Esophagus squamous epithelium (tissue), 4 donors: Measurements from ENCODE around the gene PZP.

Experiments used
- POLR2A ChIP-seq, 4 donors: fragments of 450-650 bp; IDR thresholded peaks; one replicate each; pipeline ENCODE4 v1.6.1; 2017; ENCODE audit warnings: antibody characterized with exemption in 4 of 4, mild to moderate bottlenecking in 4 of 4, moderate library complexity in 3 of 4
- TF ChIP-seq, protein P1 (sequence below), 6 experiments: fragments of 450-650 bp in 4 of 6; fragments of 200-600 bp in 2 of 6; sonication (generic) in 2 of 6; IDR thresholded peaks; one replicate each; pipeline ENCODE4 v1.5.1; 2016 to 2019; ENCODE audit warnings: antibody characterized with exemption in 6 of 6, mild to moderate bottlenecking in 4 of 6, moderate library complexity in 4 of 6

- TF ChIP-seq, protein P1, sequence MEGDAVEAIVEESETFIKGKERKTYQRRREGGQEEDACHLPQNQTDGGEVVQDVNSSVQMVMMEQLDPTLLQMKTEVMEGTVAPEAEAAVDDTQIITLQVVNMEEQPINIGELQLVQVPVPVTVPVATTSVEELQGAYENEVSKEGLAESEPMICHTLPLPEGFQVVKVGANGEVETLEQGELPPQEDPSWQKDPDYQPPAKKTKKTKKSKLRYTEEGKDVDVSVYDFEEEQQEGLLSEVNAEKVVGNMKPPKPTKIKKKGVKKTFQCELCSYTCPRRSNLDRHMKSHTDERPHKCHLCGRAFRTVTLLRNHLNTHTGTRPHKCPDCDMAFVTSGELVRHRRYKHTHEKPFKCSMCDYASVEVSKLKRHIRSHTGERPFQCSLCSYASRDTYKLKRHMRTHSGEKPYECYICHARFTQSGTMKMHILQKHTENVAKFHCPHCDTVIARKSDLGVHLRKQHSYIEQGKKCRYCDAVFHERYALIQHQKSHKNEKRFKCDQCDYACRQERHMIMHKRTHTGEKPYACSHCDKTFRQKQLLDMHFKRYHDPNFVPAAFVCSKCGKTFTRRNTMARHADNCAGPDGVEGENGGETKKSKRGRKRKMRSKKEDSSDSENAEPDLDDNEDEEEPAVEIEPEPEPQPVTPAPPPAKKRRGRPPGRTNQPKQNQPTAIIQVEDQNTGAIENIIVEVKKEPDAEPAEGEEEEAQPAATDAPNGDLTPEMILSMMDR (IDR thresholded peaks at IDR 0.05) = no peak
- no peak for TF ChIP-seq POLR2A (IDR thresholded peaks at IDR 0.05)
These were observed 59.3 kb downstream of the PZP start for GRCh38 chr12:9148926-9149325.
